HG03175 (cell line): ENCODE measurements around the gene FMN1.
A peak's percentile ranks its signal among the peaks of the same experiment; 100 is the strongest.

Experiments used
- ATAC-seq: cut with Tn5 transposase; IDR thresholded peaks from one replicate; pipeline ENCODE4 v1.9.1; 2021; ENCODE audit warnings: mild to moderate bottlenecking, moderate library complexity; ENCODE audit not compliant: unreplicated experiment

The FMN1 gene

DNA sequence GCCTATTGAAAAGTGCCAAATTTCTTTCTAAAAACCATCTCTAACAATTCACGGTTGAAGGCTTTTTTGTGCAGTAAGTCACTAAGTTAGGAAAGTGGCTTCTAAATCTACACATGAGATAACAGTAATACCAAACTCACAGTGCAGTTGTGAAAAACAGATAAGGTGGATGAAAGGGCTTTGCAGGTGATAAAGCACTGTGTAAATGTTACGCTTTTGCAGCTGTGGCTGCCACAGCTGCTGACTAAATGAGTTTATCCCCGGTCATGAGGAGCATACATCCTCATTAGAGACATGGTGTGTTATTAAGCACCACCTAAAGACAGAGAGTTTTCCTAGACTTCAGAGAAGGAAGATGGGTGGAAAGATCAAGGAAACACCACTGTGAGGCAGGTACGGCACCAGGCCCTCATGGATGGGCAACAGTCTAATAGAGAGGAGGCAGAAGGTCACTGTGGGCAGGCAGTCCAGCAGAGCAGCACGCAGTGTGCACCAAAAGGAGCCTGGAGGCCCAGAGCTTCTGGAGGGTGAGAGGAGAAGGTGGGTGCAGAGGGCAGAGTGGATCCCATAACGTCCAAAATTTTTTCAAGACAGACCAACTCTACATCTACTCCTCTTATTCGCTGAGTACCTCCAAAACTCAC is 68.5 kb downstream of the FMN1 start:
- ATAC-seq = peak; percentile 62

DNA sequence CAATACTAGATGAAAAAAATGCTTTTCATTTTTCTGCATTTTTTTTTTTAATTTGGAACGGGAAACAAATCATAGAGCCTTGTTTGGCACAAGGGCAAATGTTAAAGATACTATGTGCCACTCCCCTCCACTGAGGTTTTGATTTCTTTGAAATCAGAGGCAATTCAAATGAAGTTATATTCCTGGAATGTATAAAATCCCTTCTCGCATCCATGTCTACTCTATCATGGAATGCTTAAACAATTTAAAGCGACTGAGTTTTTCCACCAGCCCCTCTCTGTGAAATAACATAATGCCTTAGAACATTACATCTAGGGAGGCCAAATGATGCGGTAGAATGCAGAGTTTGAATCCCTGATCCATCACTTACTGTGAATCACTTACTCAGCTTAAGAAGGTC is 69.7 kb downstream of the FMN1 start:
- ATAC-seq = no peak

DNA sequence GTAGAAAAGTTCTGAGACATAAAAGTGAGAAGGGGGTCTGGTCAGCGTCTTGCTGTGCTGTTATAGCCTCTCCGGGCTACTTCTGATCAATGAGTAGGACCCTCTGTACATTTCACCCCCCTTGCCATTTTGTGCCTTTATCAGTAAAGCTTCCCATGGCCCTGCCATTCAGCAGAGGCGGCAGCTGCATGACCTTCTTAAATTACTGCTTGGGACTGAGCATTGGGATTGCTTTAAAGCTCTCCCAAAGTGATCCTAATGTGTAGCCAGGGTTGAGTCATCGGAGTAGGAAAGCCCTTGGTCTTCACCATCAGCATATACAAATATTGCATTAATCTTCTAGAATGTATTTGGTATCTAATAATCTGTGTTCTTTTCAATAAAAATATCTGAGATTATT is 70.2 kb downstream of the FMN1 start:
- ATAC-seq = no peak

DNA sequence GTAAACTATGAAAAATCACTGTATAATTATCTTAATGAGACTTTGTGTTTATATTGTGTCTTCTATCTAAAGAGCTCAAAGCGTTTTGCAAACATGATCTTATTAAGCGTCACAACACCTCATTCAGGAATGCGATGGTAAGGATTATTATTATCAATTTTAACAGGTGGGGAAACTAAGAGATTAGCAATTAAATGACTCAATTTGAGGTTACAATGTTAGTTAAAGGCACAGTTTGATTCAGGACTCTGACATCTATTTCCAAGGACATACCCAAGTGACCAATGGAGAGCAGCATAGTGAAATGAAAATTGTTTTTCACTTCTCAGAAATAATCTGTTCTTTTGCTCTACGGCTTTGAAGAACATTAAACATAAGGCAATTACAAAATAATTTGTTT is 74.6 kb downstream of the FMN1 start:
- ATAC-seq = no peak

DNA sequence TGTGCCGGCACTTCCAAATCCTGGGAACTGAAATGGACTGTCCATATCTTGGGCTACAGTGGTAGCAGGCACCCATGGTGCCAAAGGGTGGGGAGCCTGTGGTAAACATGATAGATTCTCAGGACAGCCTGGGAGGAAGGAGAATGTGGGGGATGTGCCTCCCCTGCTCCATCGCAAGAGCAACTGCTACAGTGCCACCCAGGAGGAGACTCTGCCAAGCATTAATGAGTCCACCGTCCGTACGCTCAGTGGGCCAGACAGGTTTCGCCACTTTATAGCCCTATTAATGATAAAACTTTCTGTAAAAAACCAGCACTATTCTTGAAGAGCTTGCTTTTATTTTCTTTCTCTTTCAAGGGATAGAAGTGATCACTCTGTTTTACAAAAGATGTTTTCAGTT is 75.2 kb downstream of the FMN1 start:
- no peak for ATAC-seq

DNA sequence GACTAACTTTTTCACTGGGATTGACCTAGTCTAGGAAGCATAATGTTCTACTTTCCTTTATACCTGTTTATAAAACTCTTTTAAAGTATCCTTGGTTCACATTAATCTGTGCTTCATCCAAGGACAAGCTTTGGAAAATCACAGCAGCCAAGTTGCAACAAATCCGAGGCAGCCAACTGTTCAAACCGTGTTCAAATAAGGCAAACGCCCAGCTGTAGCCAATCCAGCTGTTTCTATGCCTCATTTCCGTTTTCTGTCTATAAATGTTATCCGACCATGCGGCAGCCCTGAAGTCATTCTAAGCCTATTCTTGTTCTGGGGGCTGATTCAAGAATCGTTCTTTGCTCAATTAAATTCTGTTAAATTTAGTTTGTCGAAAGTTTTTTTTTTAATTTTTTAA is 78.3 kb downstream of the FMN1 start:
- ATAC-seq = no peak

DNA sequence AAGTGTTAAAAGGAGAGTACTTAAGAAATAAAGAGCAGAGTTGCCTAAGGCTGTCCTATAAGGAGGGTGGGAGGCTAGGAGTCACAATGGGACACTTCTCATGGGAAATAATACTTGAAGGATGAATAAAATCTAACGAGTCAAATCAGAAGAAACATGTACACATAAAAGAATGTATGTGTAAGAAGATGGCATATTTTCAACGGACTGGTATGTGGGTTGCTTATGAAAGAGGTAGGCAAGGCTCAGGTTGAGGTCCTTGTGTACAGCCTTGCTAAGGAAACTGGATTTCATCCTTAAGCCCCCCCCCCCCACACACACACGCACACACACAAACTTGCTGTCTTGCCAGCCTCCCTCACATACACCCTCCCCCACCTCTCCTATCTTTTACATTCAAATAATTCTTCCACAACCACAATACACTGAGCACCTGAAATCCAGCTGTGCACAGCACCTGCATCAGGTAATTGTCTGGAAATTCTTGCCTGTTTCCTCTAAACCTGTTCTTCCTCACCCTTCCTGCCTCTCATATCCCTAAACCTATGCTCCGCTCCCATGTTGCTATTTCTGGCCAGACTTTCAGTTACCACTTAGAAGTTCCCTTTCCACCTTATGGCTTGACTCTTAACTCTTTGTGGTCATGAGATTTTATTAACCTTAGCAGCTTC is 79.2 kb downstream of the FMN1 start:
- no peak for ATAC-seq

DNA sequence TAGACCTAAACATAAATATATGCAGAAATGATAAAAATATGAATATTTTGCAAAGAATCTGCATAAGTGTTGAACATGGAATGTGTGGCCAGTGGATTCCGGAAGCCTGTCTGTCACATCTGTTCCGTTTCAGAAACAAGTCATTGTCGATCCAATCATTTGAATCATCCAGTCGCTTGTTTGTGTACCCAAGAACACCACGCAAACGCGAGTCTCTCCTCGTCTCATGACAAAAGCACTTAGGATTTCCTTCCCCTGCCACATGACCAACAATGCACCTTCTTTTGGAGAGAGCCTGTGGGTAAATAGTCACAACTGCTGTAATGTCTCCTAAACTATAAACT is 80.2 kb downstream of the FMN1 start:
- no peak for ATAC-seq

DNA sequence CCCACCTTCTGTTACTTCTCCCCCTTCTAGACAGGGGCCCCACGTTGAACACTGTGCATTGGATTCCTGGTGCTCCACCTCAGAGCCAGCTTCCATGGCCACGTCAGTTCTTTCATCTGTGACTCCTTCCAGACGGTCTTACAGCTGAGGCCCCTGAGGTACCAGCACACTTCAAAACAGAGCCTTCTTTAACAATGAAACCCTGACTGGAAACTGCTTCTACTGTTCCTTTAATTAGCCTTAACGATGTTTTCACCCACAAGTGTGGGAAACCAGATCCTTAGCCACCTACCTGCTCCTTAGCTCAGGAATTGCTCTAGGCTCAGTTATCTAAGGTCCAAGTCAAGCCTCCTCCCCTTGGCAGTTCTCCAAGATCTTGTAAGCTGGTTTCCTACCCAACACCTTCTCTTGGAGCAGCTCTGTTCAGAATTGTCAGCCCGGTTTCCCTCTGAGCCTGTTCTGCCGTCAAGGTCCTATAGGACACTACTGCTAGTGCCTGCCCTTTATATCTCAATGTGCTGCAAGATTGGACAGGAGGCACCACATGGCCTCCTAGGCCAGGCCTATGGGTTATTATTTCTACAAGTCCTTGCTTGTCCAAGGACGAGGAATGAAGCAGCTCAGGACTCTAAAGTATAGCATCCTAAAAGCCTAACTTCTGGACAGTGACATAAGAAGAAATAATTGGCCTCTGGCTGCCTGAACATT is 80.7 kb downstream of the FMN1 start:
- ATAC-seq = no peak

DNA sequence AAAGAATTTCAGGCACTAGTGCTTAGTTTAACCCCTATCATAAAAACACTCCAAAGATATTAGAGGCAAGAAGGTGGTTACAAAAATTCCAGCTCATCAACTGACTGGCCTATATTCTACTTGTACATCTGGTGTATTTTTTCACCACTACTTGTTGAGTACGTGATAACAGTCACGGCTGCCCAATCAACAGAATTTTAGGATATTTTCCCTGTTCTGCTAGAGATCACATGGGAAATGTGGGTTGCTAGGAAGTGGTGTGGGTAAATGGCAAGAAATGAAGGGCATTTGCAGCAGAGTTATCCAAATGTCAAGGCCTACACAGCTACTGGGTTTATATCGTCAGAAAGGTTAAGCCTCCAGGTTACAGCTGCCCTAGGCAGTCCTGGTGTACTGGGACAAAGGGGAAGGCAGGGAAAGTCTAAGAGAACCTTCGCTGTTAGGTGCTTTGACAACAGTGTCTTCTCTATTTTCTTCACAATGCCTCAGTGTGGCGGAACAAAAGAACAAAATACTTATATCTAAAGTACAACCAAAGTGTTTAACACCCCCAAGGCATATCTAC is 81.9 kb downstream of the FMN1 start:
- ATAC-seq = no peak

DNA sequence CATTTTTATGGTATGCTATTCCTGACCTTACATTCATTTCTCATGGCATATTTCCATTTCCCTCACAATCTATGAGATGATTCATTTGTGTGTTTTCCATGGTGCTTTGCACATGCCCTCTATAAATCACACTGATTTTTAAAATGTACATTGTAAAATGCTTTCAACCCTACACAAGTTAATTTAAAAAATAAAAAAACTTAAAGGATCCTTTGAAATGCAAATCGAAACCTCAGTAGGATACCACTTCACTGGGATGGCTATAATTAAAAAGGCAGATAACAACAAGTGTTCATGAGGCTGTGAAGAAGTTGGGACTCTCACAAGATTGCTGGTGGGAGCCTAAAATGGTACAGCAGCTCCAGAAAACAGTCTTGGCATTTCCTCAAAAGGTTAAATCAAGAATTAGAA is 83.5 kb downstream of the FMN1 start:
- ATAC-seq = no peak

DNA sequence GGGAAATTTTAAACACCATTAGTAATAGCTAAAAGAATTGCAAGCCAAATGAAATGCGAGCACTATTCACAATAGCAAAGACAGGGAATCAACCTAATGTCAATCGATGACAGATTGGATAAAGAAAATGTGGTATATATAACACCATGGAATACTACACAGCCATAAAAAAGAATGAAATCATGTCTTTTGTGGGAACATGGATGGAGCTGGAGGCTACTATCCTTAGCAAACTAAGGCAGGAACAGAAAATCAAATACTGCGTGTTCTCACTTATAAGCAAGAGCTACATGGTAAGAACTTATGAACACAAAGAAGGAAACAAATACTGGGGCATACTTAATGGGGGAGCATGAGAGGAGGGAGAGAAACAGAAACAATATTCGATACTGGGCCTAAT is 85.2 kb downstream of the FMN1 start:
- ATAC-seq = no peak

DNA sequence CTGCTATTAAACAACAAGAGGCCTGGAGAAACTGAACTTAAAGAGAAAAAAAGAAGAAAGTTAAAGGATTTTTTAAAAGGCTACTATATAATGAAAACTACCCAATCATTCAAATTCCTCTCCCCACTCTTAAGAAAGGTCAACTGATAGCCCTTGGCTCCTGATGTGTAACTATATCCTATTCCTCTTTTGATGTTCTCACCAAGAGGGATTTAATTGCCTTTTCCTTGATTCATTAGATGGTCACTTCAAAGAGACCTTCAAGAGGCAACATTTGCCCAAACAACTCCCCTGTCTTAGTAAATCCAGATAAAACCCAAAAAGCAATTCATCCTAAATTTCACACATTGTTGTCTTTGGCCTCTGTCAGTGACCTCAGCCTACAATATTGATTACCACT is 86.0 kb downstream of the FMN1 start:
- no peak for ATAC-seq

DNA sequence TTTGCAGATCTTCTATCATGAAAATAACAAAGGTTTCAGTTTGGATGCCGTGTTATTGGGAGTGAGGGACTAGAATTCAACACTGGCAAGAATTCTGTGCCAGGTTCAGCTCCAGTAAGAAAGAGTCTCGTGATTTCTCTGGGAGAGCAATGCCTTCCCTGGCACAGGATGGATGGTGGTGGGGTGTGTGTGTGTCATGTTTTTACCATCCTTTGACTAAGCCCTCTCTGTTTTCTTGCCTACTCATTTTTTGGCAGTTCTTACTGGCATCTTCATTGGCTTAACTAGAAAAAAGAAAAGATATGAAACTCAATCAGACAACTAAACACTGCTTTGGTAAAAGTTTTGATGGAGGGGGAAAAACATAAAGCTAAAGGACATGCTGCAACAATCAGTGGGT is 86.6 kb downstream of the FMN1 start:
- ATAC-seq = no peak

DNA sequence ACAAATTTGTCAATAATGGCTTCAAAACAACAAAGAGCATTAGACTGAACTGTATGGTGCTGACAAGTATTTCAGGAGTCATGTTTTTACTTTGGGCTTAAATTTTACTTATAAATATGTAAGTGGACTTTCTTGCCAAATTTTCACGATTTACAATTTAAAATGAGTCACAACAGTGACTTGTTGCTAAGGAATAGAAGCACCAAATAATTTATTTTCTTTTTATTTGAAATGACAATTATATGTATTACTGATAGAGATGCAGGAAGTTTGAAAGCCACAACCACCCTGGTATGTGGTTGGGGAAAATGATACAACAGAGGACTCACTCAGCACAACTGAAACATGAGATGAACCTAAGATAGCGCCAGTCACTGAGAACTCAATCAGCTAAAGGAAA is 90.3 kb downstream of the FMN1 start:
- ATAC-seq = no peak

DNA sequence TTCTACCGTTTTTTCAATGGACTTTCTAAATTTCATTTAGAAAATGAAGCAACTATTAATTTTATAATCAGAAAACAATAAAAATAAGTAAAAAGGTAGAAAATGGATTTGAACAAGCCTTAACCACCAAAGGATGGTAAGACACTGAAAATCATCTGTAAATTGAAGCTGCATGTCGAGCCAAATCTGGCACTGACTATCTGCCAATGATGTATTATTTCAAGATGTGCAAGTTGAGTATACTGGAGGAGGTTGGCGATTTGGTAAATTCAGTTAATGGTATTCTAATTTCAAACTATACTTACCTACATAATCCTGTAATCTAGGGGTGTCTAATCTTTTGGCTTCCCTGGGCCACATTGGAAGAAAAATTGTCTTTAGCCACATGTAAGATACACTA is 93.5 kb downstream of the FMN1 start:
- no peak for ATAC-seq

DNA sequence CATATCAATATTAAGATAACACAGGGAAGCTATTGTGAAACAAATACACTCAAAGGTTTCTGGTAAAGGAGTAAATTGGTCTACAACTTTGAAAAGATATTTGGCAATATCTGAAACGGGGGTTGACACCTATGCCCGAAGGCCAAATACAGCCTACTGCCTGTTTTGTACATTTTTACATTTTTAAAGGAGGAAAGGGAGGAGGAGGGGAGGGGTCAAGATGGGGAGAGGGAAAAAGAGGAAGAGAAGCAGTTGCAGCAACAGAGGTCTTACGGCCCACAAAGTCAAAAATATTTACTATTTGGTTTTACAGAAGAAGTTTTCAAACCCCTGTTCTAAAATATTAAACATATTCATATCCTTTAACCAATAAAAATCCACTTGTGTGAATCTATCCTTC is 94.2 kb downstream of the FMN1 start:
- ATAC-seq = no peak

DNA sequence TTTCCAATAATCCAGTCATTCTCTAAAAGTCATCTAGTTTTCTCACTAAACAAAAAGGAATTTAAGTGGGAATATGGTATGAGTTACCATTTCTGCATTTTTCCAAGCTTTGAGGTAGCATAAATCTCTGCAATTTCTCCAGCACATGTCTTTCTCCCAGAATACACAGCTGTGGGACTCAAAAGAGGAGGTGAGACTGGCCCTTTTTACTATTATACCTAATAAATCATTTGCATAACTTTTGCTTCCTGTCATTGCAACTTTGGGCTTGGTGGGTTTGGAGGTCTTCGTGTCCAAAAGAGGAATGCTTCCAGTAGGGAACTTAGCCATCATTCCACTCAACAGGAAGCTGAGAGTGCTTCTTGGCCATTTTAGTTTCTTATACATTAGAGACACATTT is 94.8 kb downstream of the FMN1 start:
- no peak for ATAC-seq

DNA sequence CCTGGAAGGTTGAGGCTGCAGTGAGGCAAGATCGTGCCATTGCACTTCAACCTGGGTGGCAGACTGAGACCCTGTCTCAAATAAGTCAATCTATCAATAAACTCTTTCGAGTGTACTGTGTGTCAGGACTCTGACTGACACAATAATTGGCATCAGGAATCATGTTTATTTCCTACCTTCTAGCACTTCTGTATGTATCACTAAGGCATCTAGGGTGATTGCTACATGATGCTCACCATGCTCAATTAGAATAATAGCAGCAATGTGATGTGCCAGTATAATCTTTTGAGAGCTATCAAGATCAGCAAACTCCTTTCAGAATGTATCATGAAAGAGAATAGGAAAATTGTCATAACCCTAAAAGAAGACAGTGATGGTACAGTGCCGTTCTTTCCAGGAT is 95.3 kb downstream of the FMN1 start:
- ATAC-seq = no peak

DNA sequence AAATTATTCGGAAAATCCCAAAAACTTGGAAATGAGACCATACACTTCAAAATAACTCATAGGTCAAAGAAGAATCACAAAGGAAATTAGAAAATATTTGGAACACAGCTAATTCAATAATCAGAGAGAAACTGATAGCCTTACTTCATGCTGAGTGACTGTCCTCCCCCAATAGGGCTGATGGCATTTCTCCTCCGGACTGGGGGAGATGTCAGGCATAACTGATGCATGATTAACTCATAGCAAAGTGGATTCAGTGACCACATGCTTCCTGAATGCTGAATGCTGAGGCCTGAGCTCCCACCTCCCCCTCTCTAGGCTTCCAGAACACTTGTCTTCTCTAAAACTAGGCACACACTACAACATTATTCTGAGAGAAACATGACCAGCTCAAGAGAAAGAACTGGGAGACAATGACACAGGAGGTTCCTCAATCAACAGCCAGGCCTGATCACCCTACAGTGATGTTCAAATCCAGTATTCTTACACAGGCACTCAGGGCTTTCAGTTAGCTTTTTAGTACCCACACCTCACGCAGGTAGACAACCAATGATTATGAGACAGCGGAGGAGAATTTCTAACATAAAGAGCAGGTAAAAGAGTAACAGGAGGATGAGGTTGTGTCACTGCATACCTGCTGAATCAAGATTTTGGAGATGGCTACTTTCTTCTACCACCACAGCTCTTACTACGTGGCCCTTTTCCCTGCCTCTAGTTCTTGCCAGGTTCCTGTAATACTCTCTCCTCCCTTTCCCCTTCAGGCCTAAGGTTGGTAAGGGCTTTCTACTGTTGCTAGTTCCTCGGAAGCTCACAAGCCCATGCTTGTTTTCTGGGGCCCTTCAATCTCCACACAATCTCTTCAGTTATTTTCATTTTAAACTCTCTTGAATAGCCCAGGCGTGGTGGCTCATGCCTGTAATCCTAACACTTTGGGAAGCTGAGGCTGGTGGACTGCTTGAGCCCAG is 96.1 kb downstream of the FMN1 start:
- no peak for ATAC-seq

DNA sequence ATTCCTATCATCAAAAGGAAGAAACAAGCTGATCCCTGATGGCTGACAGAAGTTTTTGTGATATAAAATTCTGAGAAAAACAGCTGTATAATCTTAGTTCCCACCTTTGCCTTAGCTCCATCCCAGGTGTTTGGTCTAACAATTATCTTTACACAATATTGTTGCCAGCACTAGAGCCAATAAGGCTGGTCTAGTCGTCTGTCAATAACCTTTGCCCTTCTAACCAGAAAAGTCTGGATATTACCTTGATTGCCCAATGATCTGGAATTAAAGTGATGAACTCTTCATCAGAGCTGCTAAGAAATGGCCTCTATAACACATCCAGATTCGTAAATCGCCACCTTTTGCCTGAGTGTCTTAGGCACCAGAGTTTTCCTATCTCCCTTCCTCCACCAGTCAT is 98.4 kb downstream of the FMN1 start:
- ATAC-seq = no peak
